Thyroid gland (tissue), 4 donors: Measurements from ENCODE around the gene GJC2. TPM values are rescaled to one million over a fixed set of nuclear protein-coding genes. Genes with fewer than 3 reads are reported as not detected.

Source experiments
- DNase-seq, 2 donors: peaks; one replicate each; pipeline ENCODE4 v3.0.0-alpha.2; 2019
- H3K27ac ChIP-seq, 3 donors: fragments of 200-600 bp; sonication (generic); 1 replicate in 2 of 3; 2 replicates in 1 of 3; pipeline ENCODE4 v1.5.1; 2016 to 2019; ENCODE audit warnings: mild to moderate bottlenecking in 1 of 3, moderate library complexity in 1 of 3
- H3K27me3 ChIP-seq: fragments of 200-600 bp; sonication (generic); one replicate; pipeline ENCODE4 v1.5.1; 2019
- H3K36me3 ChIP-seq, 2 donors: fragments of 200-600 bp; sonication (generic); one replicate each; pipeline ENCODE4 v1.5.1; 2016 to 2019
- H3K4me1 ChIP-seq, 2 donors: fragments of 200-600 bp; sonication (generic); one replicate each; pipeline ENCODE4 v1.5.1; 2017 to 2019
- H3K4me3 ChIP-seq, 3 donors: fragments of 200-600 bp; sonication (generic); replicated peaks in 1 of 3; 1 replicate in 2 of 3; 2 replicates in 1 of 3; pipeline ENCODE4 v1.5.1; 2016; ENCODE audit warnings: mild to moderate bottlenecking in 1 of 3
- H3K9me3 ChIP-seq: fragments of 200-600 bp; sonication (generic); one replicate; pipeline ENCODE4 v1.5.1; 2017
- CTCF ChIP-seq, 6 experiments: fragments of 200-600 bp in 3 of 6; fragments of 450-650 bp in 3 of 6; sonication (generic) in 3 of 6; IDR thresholded peaks; one replicate each; pipeline ENCODE4 v1.5.1; 2016 to 2019; ENCODE audit warnings: antibody characterized with exemption in 6 of 6, mild to moderate bottlenecking in 2 of 6, inconsistent platforms in 1 of 6, moderate library complexity in 1 of 6
- POLR2A ChIP-seq, 2 donors: fragments of 450-650 bp; IDR thresholded peaks; one replicate each; pipeline ENCODE4 v1.6.1; 2017; ENCODE audit warnings: antibody characterized with exemption in 2 of 2, mild to moderate bottlenecking in 2 of 2, moderate library complexity in 1 of 2
- WGBS, 2 donors: methylation state at CpG; one replicate each; pipeline ENCODE4 v1.1.5; 2017; 5-methylcytosine and 5-hydroxymethylcytosine counted together
- intact Hi-C: fragments of 100-400 bp; cut with DNase I; formaldehyde crosslinking; loops from one replicate; pipeline ENCODE4 v1.15.1; 2023
- total RNA-seq, 4 donors: library from RNA; depleted of rRNA; stranded (reverse); fragments of >200 nt; gene quantifications; one replicate each; pipeline ENCODE4 v1.2.3, GENCODE V29; 2016

The GJC2 gene
- total RNA-seq, 4 donors from 2014 or later, result 2.1 to 14.0 (median 3.8) TPM

GRCh38 chr1:228190778-228191177 lies 41.0 kb downstream of the GJC2 start:
- no peaks in the 10 kb centered on the region for H3K4me1 ChIP-seq
- H3K27me3 ChIP-seq, result no peaks in the 10 kb centered on the region
- H3K4me3 ChIP-seq, result no peak overlapping the region
- no peaks in the 10 kb centered on the region for H3K9me3 ChIP-seq
- 89 to 94% methylated on average over 5 of the region's 5 CpGs for WGBS, 2 donors
- no peaks in the 10 kb centered on the region for H3K36me3 ChIP-seq
- no peak for TF ChIP-seq CTCF (IDR thresholded peaks at IDR 0.05)
- no peak for TF ChIP-seq POLR2A (IDR thresholded peaks at IDR 0.05)
- intact Hi-C loops, result no loop called here
- no peak overlapping the region for H3K27ac ChIP-seq
- DNase-seq, result no peak

DNA sequence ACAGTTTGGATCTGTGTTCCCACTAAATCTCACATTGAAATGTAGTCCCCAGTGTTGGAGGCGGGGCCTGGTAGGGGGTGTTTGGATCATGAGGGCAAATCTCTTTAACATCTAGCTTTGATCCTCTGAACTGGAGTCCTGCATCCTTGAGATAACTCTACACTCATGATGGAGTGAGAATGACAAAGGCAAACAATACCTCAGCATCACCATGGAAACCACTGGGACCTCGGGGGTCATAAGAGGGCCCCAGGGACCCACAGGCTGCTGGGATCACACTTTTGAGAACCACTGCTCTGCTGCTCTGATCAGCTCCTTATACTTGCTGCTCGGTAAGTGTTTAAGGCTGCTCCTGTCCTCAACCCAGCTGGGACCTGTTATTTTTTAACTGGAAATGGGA lies 44.7 kb downstream of the GJC2 start:
- Histone ChIP-seq H3K4me1 (no peaks in the 10 kb centered on the region), H3K4me3 (no peak overlapping the region), H3K9me3 (no peaks in the 10 kb centered on the region), H3K36me3 (no peaks in the 10 kb centered on the region), H3K27ac (no peak overlapping the region), H3K27me3 (no peaks in the 10 kb centered on the region)
- TF ChIP-seq POLR2A (IDR thresholded peaks at IDR 0.05), result no peak
- no peak for TF ChIP-seq CTCF (IDR thresholded peaks at IDR 0.05)
- intact Hi-C loops, result no loop called here
- 70 to 74% methylated on average over 3 of the region's 3 CpGs for WGBS, 2 donors
- DNase-seq, result no peak

GRCh38 chr1:228194921-228195812 lies 45.4 kb downstream of the GJC2 start:
- H3K27ac ChIP-seq, result no peak overlapping the region
- TF ChIP-seq POLR2A (IDR thresholded peaks at IDR 0.05) (no peak), CTCF (IDR thresholded peaks at IDR 0.05) (no peak)
- no peak for DNase-seq
- no peaks in the 10 kb centered on the region for H3K4me1 ChIP-seq
- H3K4me3 ChIP-seq, result no peak overlapping the region
- H3K9me3 ChIP-seq, result no peaks in the 10 kb centered on the region
- H3K27me3 ChIP-seq, result no peaks in the 10 kb centered on the region
- 92 to 93% methylated on average over 8 of the region's 8 CpGs for WGBS, 2 donors
- intact Hi-C loops, result no loop called here
- no peaks in the 10 kb centered on the region for H3K36me3 ChIP-seq

- Histone ChIP-seq H3K4me3 (no peak overlapping the region), H3K36me3 (no peaks in the 10 kb centered on the region), H3K4me1 (no peaks in the 10 kb centered on the region), H3K27ac (no peak overlapping the region), H3K27me3 (no peaks in the 10 kb centered on the region), H3K9me3 (no peaks in the 10 kb centered on the region)
- TF ChIP-seq CTCF (IDR thresholded peaks at IDR 0.05), result no peak
- no peak for TF ChIP-seq POLR2A (IDR thresholded peaks at IDR 0.05)
- 90 to 93% methylated on average over 4 of the region's 4 CpGs for WGBS, 2 donors
- DNase-seq, result no peak
- intact Hi-C loops, result no loop called here
These were observed 47.9 kb downstream of the GJC2 start for GRCh38 chr1:228197555-228198147.

GRCh38 chr1:228198977-228199590 lies 49.4 kb downstream of the GJC2 start:
- no peak overlapping the region for H3K4me3 ChIP-seq
- intact Hi-C loops, result no loop called here
- no peak for DNase-seq
- no peaks in the 10 kb centered on the region for H3K36me3 ChIP-seq
- H3K27ac ChIP-seq, result no peak overlapping the region
- no peaks in the 10 kb centered on the region for H3K9me3 ChIP-seq
- H3K4me1 ChIP-seq, result no peaks in the 10 kb centered on the region
- WGBS, 2 donors, result 58 to 71% methylated on average over 2 of the region's 2 CpGs
- TF ChIP-seq CTCF (IDR thresholded peaks at IDR 0.05) (no peak), POLR2A (IDR thresholded peaks at IDR 0.05) (no peak)
- H3K27me3 ChIP-seq, result no peaks in the 10 kb centered on the region
